IMR-90 (cell line): ENCODE results near the gene SMYD1. TPM values are rescaled to one million over a fixed set of nuclear protein-coding genes. Genes with fewer than 3 reads are reported as not detected.

Experiments
- ATAC-seq: fragments of 200-7000 bp; cut with Tn5 transposase; 2 replicates; pipeline ENCODE4 v1.9.1; 2020; ENCODE audit warnings: low read depth, mild to moderate bottlenecking, moderate library complexity
- BruUV-seq: library from RNA; stranded (reverse); fragments of 400-500 nt; replicated peaks from 2 replicates; lab custom pipeline; 2021; lab: Mats Ljungman, UMichigan
- CTCF ChIA-PET: fragments of 300-600 bp; formaldehyde crosslinking; extraction: SDS; loops from one replicate; lab custom pipeline; 2021; ENCODE audit warnings: antibody characterized with exemption; lab: Yijun Ruan, JAX
- POLR2A ChIA-PET: fragments of 300-600 bp; sonication (Branson Sonifier 250); formaldehyde crosslinking; loops from one replicate; lab custom pipeline; 2022; ENCODE audit warnings: antibody characterized with exemption; ENCODE audit not compliant: unreplicated experiment; lab: Charles Lee
- DNase-seq: peaks from one replicate; pipeline ENCODE4 v3.0.0; 2013
- H2AFZ ChIP-seq: replicated peaks from 2 replicates; pipeline ENCODE3; 2013; ENCODE audit warnings: low read length, mild to moderate bottlenecking; ENCODE audit not compliant: poor library complexity
- H2AK5ac ChIP-seq: 2 replicates; pipeline ENCODE4 v1.6.1; 2013; ENCODE audit warnings: low read depth, low read length, inconsistent platforms
- H2AK9ac ChIP-seq: replicated peaks from 2 replicates; pipeline ENCODE3; 2013; ENCODE audit warnings: mild to moderate bottlenecking, low read depth, low read length, moderate library complexity; ENCODE audit not compliant: poor library complexity
- H2BK120ac ChIP-seq: 2 replicates; pipeline ENCODE4 v1.6.1; 2013; ENCODE audit warnings: low read depth, low read length, inconsistent platforms
- H2BK15ac ChIP-seq: 3 replicates; pipeline ENCODE4 v1.6.1; 2013; ENCODE audit warnings: low read depth, low read length, inconsistent platforms
- H2BK20ac ChIP-seq: 2 replicates; pipeline ENCODE4 v1.6.1; 2013; ENCODE audit warnings: low read depth, mild to moderate bottlenecking, inconsistent platforms, low read length, moderate library complexity
- H2BK5ac ChIP-seq: 2 replicates; pipeline ENCODE4 v1.6.1; 2013; ENCODE audit warnings: mild to moderate bottlenecking, low read depth, low read length, inconsistent platforms; ENCODE audit not compliant: poor library complexity, severe bottlenecking
- H3K14ac ChIP-seq: replicated peaks from 2 replicates; pipeline ENCODE4 v1.6.1; 2013; ENCODE audit warnings: low read depth, low read length, inconsistent platforms
- H3K18ac ChIP-seq: 2 replicates; pipeline ENCODE4 v1.6.1; 2013; ENCODE audit warnings: low read depth, low read length, control low read depth
- H3K23ac ChIP-seq: 2 replicates; pipeline ENCODE4 v1.6.1; 2013; ENCODE audit warnings: low read depth, low read length, inconsistent platforms
- H3K27ac ChIP-seq: 2 replicates; pipeline ENCODE4 v1.5.1; 2013; ENCODE audit warnings: mild to moderate bottlenecking, control low read depth, low read length; ENCODE audit not compliant: insufficient read depth
- H3K27me3 ChIP-seq: 2 replicates; pipeline ENCODE4 v1.6.1; 2013; ENCODE audit warnings: low read length; ENCODE audit not compliant: control insufficient read depth, insufficient read depth
- H3K36me3 ChIP-seq: 2 replicates; pipeline ENCODE4 v1.6.1; 2013; ENCODE audit warnings: low read length, mixed read lengths; ENCODE audit not compliant: control insufficient read depth, insufficient read depth
- H3K4ac ChIP-seq: 2 replicates; pipeline ENCODE4 v1.6.1; 2013; ENCODE audit warnings: low read depth, low read length, inconsistent platforms
- H3K4me1 ChIP-seq: 2 replicates; pipeline ENCODE4 v1.6.1; 2013; ENCODE audit warnings: low read length, mixed read lengths; ENCODE audit not compliant: control insufficient read depth, insufficient read depth
- H3K4me2 ChIP-seq: 2 replicates; pipeline ENCODE4 v1.6.1; 2013; ENCODE audit warnings: low read depth, mild to moderate bottlenecking, control low read depth, low read length, moderate library complexity
- H3K4me3 ChIP-seq: 2 replicates; pipeline ENCODE4 v1.5.1; 2013; ENCODE audit warnings: low read depth, mild to moderate bottlenecking, control low read depth, low read length, moderate library complexity; ENCODE audit not compliant: insufficient read depth
- H3K56ac ChIP-seq: 2 replicates; pipeline ENCODE4 v1.6.1; 2013; ENCODE audit warnings: low read length, inconsistent platforms; ENCODE audit not compliant: insufficient read depth; ENCODE audit errors: extremely low read depth
- H3K79me1 ChIP-seq, 2 experiments: 2 replicates each; pipeline ENCODE4 v1.6.1; 2013; ENCODE audit warnings: low read length in 2 of 2, inconsistent platforms in 1 of 2, low read depth in 1 of 2
- H3K9ac ChIP-seq: 2 replicates; pipeline ENCODE4 v1.6.1; 2013; ENCODE audit warnings: low read depth, low read length, control low read depth
- H3K9me1 ChIP-seq: 2 replicates; pipeline ENCODE4 v1.6.1; 2013; ENCODE audit warnings: low read length, inconsistent platforms; ENCODE audit not compliant: insufficient read depth
- H3K9me3 ChIP-seq: 2 replicates; pipeline ENCODE4 v1.6.1; 2013; ENCODE audit warnings: low read length; ENCODE audit not compliant: control insufficient read depth, insufficient read depth
- H4K20me1 ChIP-seq: 2 replicates; pipeline ENCODE4 v1.6.1; 2013; ENCODE audit warnings: low read length, inconsistent platforms; ENCODE audit not compliant: insufficient read depth
- H4K5ac ChIP-seq: 2 replicates; pipeline ENCODE4 v1.6.1; 2013; ENCODE audit warnings: mild to moderate bottlenecking, low read depth, low read length, control low read depth
- H4K8ac ChIP-seq, 2 experiments: 2 replicates each; pipeline ENCODE4 v1.6.1; 2013; ENCODE audit warnings: low read depth in 2 of 2, low read length in 2 of 2, control low read depth in 1 of 2, inconsistent platforms in 1 of 2
- H4K91ac ChIP-seq: 2 replicates; pipeline ENCODE4 v1.6.1; 2013; ENCODE audit warnings: low read depth, low read length, inconsistent platforms; ENCODE audit not compliant: insufficient read depth
- BHLHE40 ChIP-seq: fragments of 150-350 bp; IDR thresholded peaks from 2 replicates; pipeline ENCODE4 v1.6.1; 2016; ENCODE audit warnings: mild to moderate bottlenecking, low read depth, low read length
- CEBPB ChIP-seq: IDR thresholded peaks from 2 replicates; pipeline ENCODE4 v1.6.1; 2012; ENCODE audit warnings: low read depth, low read length, improper control_type of control experiment
- CHD1 ChIP-seq: IDR thresholded peaks from 2 replicates; pipeline ENCODE4 v1.6.1; 2012; ENCODE audit warnings: low read depth, low read length, improper control_type of control experiment
- CTCF ChIP-seq: conservative IDR thresholded peaks from 2 replicates; pipeline ENCODE4 v1.5.1; 2012; ENCODE audit warnings: mild to moderate bottlenecking, low read depth, low read length, improper control_type of control experiment
- ELK1 ChIP-seq: fragments of 150-350 bp; IDR thresholded peaks from 2 replicates; pipeline ENCODE4 v1.6.1; 2016; ENCODE audit warnings: low read depth, mild to moderate bottlenecking, low read length, moderate library complexity, borderline replicate concordance
- FOS ChIP-seq: fragments of 150-350 bp; IDR thresholded peaks from 2 replicates; pipeline ENCODE4 v1.6.1; 2016; ENCODE audit warnings: low read depth, low read length
- MAFK ChIP-seq: IDR thresholded peaks from 2 replicates; pipeline ENCODE4 v1.6.1; 2012; ENCODE audit warnings: low read depth, low read length, improper control_type of control experiment
- MAZ ChIP-seq: IDR thresholded peaks from 2 replicates; pipeline ENCODE4 v1.6.1; 2012; ENCODE audit warnings: low read depth, mild to moderate bottlenecking, low read length, improper control_type of control experiment, moderate library complexity, borderline replicate concordance
- MXI1 ChIP-seq: IDR thresholded peaks from 2 replicates; pipeline ENCODE4 v1.6.1; 2012; ENCODE audit warnings: low read depth, mild to moderate bottlenecking, low read length, moderate library complexity, borderline replicate concordance
- NFE2L2 ChIP-seq: fragments of 150-350 bp; IDR thresholded peaks from 2 replicates; pipeline ENCODE4 v1.6.1; 2016; ENCODE audit warnings: low read depth, mild to moderate bottlenecking, low read length
- POLR2A ChIP-seq: IDR thresholded peaks from 2 replicates; pipeline ENCODE4 v1.6.1; 2012; ENCODE audit warnings: mild to moderate bottlenecking, low read depth, low read length
- RAD21 ChIP-seq: IDR thresholded peaks from 2 replicates; pipeline ENCODE4 v1.6.1; 2012; ENCODE audit warnings: low read length, improper control_type of control experiment
- RCOR1 ChIP-seq: IDR thresholded peaks from 2 replicates; pipeline ENCODE4 v1.6.1; 2012; ENCODE audit warnings: mild to moderate bottlenecking, low read length, improper control_type of control experiment; ENCODE audit not compliant: insufficient replicate concordance
- RFX5 ChIP-seq: IDR thresholded peaks from 2 replicates; pipeline ENCODE4 v1.8.0; 2012; ENCODE audit warnings: low read depth, mild to moderate bottlenecking, low read length, moderate library complexity
- SMC3 ChIP-seq: fragments of 150-350 bp; IDR thresholded peaks from 2 replicates; pipeline ENCODE4 v1.6.1; 2016; ENCODE audit warnings: low read depth, mild to moderate bottlenecking, antibody characterized with exemption, low read length, moderate library complexity
- USF2 ChIP-seq: fragments of 150-350 bp; IDR thresholded peaks from 2 replicates; pipeline ENCODE4 v1.6.1; 2017; ENCODE audit warnings: mild to moderate bottlenecking, antibody characterized with exemption, low read length, low read depth
- WGBS, 2 experiments: methylation state at CpG; one replicate each; pipeline versions ENCODE4 v1.1.5 to v1.1.7; 2013; ENCODE audit warnings: missing lambda C conversion rate in 2 of 2; ENCODE audit not compliant: insufficient read length in 1 of 2; ENCODE audit errors: extremely low coverage in 2 of 2; 5-methylcytosine and 5-hydroxymethylcytosine counted together
- dilution Hi-C: fragments of 300-500 bp; cut with HindIII; formaldehyde crosslinking; loops from one replicate; pipeline ENCODE4 v1.14.3; 2018; ENCODE audit warnings: low sequenced_read_pairs; ENCODE audit not compliant: unreplicated experiment
- in situ Hi-C: fragments of 300-500 bp; cut with MboI; formaldehyde crosslinking; loops from 3 replicates; pipeline ENCODE4 v1.14.3; 2019; ENCODE audit warnings: low sequenced_read_pairs, inconsistent platforms, mixed read lengths
- intact Hi-C: fragments of 100-400 bp; cut with micrococcal nuclease; formaldehyde crosslinking; loops from 2 replicates; pipeline ENCODE4 v1.10.0; 2022
- polyA plus RNA-seq, 3 experiments: library from polyadenylated mRNA; depleted of rRNA; stranded (reverse); fragments of >200 nt; gene quantifications; 2 replicates each; pipeline ENCODE4 v1.2.3, GENCODE V29; 2012; ENCODE audit warnings: low replicate concordance in 1 of 3
- total RNA-seq: library from RNA; depleted of rRNA; stranded (reverse); fragments of >200 nt; gene quantifications from 2 replicates; pipeline ENCODE4 v1.2.3, GENCODE V29; 2012

The SMYD1 gene
- total and polyA plus RNA-seq, 2 of the 4 experiments (the other 2 are of a cell fraction), result not detected

GRCh38 chr2:88115825-88116518, 48.3 kb downstream of the SMYD1 start:
- no peak overlapping the region for H3K4ac ChIP-seq
- H3K79me1 ChIP-seq, result no peaks in the 10 kb centered on the region
- peaks cover 4% of the 10 kb centered on the region for H3K27me3 ChIP-seq
- no peaks in the 10 kb centered on the region for H3K36me3 ChIP-seq
- no peak overlapping the region for H3K4me3 ChIP-seq
- H3K4me1 ChIP-seq, result no peaks in the 10 kb centered on the region
- no peak overlapping the region for H2BK120ac ChIP-seq
- H3K9me3 ChIP-seq, result no peaks in the 10 kb centered on the region
- no peaks in the 10 kb centered on the region for H3K9me1 ChIP-seq
- no peak overlapping the region for H3K4me2 ChIP-seq
- H2BK15ac ChIP-seq, result no peak overlapping the region
- H3K56ac ChIP-seq, result no peak overlapping the region
- no peak overlapping the region for H2BK5ac ChIP-seq
- no peak overlapping the region for H2AK5ac ChIP-seq
- no peak for DNase-seq
- ChIA-PET POLR2A (no interaction called here), CTCF (no interaction called here)
- no peak overlapping the region for H2AFZ ChIP-seq
- no peak overlapping the region for H3K18ac ChIP-seq
- 100% methylated on average over 3 of the region's 10 CpGs; no CpG with 5 or more reads in 1 of the 2 experiments for WGBS, 2 experiments
- dilution Hi-C loops, result no loop called here
- no peak overlapping the region for H3K23ac ChIP-seq
- no TSS peak for BruUV-seq
- H4K20me1 ChIP-seq, result no peaks in the 10 kb centered on the region
- no peak overlapping the region for H4K8ac ChIP-seq
- no peak overlapping the region for H3K27ac ChIP-seq
- in situ Hi-C loops, result no loop called here
- H3K14ac ChIP-seq, result no peak overlapping the region
- H2AK9ac ChIP-seq, result no peak overlapping the region
- intact Hi-C loops, result no loop called here
- no peak overlapping the region for H4K91ac ChIP-seq
- no peak overlapping the region for H3K9ac ChIP-seq
- no peak overlapping the region for H4K5ac ChIP-seq
- no peak overlapping the region for H2BK20ac ChIP-seq
- TF ChIP-seq NFE2L2 (no peak), ELK1 (no peak), USF2 (no peak), FOS (no peak), BHLHE40 (no peak), POLR2A (no peak), RAD21 (no peak), MAFK (no peak), CHD1 (no peak), RFX5 (no peak), MXI1 (no peak), MAZ (no peak), SMC3 (no peak), CTCF (no peak), CEBPB (no peak), RCOR1 (no peak)
- no peak for ATAC-seq
